NCI-H2171 treated with DMSO at 0.1 percent for 48 hours (cell line): ENCODE results near the gene GALNT18.

Source experiments
- DNase-seq: peaks from one replicate; lab custom pipeline; 2025; lab: John Stamatoyannopoulos, UW

Gene GALNT18

DNA sequence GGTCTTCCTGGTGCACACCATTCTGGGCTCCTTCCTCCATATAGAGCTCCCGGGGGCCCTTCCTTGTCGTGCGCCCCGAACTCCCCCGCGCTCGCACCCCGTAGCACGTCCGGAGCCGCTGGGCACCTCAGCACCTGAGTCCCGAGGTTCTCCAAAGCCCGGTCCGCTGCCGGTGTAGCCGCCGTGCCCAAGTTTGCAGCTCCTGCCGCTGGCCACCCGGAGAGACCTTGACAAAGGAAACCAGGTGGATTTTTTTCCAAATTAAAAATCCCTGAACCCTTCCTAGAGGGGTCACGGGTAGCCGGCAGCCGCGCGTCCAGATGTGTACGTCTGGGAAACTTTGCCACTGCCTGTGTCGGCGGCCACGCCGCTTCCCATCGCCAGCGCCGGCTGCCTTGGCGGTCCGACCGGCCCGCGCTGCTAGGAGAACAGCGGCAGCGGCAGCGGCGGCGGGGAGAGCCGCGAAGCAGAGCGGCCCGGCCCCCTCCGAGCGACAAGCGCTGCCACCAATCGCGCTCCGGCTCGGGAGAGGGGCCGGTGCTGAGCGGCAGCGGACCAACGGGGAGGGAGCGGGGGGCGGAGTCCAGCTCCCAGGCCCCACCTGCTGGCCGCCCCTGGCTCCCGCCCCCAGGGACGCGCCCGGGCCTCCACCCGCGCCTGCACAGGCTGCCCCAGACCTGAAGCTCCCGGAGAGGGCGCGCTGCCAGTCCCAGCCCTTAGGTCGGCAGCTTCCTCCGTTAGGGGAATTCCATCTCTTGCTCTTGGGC is at the start of gene GALNT18:
Gene GALNT18 (minus strand): TSS at position 433 of the 767 bp plus-strand sequence.
- DNase-seq = peak; percentile 82

DNA sequence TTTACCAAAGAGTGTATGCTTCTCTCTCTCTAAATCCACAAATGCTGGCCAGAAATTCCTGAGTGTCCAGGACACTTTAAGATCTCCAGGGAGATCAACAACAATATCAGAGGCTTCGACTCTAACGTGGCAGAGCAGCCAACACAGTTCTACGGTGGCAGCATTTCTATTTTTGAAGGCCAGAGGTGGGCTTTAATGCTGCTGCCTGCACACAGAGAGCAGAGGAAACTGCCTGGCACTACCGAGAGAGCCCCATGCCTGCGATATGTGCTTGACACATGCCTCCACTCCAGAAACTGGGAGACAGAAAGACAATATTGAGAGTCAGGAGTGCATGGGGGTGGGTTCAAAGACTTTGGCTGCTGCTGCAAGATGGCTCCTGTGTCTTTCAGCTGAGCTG is 48.8 kb upstream of the GALNT18 start:
- DNase-seq = no peak

DNA sequence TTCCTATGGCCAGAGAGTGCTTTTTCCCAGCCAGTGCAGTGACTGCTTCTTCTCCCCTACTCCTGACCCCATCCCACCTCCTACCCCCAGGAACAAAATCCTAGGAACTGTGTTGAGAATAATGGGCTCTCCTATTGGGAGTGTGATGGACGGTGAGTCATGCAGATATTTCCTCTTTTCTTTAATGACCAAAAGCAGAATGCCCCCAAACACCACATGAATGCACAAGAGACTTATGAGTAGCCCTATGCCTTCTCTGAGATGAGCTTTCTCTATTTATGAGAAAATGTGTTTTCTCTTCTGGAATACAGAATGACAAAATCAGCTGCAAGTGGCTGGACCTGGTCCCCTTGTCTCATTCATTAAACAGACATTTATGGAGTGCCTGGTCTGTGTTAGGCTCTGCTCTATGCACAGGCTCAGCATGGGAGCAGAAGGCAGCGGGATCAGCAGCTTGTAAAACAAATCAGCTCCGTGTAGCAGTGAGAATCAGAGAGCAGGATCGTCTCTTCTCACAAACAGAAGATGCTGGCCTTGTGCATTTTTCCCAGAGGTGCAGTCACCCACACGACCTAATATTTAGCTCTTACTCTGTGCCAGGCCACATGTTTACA is 47.5 kb upstream of the GALNT18 start:
- no peak for DNase-seq

DNA sequence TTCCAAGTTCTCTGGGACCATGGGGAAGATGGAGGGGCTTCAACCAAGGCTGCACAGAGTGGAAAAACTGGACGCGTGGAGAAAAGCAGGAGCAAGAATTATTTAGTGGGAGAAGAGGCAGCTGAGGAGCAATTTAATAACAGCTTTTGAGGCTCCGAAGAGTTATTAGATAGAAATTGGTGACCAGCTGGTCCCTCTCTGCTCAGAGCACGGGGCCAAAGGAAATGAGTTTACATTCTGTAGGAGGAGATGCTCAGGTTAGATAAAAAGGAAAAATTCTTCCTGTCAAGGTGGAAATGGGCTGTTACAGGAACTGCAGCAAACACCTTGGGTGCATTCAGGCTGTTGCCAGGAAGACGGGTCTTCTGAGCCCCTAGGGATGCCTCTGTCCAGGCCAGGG is 47.0 kb upstream of the GALNT18 start:
- DNase-seq = no peak

DNA sequence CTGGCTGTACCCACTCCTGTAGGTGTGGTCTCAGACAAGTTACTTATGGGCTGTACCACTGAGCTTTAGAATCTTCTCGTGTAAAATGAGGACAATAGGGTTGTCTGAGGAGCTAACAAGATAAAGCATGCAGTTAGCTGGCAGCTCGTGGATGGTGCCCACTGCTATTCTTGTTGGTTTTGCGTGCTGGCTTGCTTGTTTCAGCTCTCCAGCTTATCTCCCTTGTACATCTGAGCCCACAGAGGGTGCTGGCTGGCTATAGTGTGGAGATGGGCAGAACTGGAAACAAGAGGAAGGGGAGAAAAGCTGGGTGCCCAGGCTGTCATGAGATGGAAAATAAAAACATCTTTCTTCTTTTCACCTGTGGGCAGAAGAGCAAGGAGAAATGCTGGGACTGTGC is 46.5 kb upstream of the GALNT18 start:
- DNase-seq = no peak

DNA sequence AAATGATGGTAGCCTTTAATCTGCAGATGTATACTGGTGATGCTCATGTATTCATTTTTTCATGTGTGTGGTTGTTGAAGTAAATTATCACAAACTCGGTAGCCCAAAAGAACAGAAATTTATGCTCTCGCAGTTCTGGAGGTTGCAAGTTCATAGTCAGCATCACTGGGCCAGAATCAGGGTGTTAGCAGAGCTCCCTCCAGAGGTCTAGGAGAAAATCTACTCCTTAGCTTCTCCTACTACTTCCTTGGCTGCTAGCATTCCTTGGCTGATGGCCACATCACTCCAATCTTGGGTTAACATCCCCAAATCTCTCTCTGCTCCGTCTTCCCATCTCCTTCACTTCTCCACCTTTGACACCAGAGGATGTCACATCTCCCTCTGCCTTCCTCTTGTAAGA is 45.3 kb upstream of the GALNT18 start:
- no peak for DNase-seq

DNA sequence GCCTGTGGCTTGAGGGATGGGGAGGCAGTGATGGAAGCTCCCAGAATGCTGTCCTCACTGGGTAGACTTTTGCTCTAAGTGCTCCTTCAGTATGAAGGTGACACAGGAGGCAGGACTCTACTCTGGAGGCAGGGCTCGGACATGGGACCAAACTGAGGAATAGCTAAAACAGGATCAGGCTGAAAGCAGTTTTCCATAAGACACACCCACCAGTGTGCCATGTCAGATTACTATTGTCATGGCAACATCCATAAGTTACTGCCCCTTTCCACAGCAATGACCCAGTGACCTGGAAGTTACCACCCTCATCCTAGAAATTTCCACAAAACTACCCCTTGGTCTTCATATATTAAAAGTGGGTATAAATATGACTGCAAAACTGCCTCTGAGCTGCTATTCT is 43.6 kb upstream of the GALNT18 start:
- no peak for DNase-seq

DNA sequence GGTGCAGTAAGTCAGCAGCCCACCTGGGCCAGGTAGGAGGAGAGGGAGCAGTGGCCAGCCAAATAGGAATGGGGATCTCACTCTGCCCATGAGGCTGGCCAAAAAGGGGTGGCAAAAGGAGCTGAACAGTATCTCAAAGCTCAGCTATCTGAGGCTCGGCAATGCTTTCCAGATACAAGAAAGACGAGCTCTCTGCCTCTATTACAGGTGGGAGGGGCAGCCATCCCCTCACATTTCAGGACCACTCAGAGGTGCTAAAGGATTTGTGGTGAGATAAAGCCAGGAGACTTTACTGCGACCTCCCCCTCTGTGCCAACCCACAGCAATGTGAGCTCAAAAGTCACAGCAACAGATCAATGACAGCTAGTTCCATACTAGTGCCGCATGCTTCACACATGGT is 42.1 kb upstream of the GALNT18 start:
- no peak for DNase-seq

DNA sequence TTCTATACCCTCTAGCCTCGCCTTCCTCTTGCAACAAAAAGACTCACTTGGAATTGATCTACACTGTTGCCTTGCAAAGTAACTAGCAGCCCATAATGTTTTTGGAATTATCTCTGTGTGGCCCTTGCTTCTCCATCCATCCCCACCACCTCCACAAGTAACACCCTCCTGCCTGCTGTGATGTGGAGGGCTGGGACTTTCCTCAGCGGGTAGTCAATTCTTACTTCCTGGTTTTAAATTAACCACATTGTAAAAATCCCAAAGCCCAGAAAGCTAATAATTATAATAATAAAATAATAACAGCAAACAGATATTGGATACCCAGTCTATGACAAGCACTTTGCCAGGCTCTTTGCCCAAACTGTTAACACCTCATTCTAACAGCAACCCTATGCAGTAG is 40.8 kb upstream of the GALNT18 start:
- DNase-seq = no peak

DNA sequence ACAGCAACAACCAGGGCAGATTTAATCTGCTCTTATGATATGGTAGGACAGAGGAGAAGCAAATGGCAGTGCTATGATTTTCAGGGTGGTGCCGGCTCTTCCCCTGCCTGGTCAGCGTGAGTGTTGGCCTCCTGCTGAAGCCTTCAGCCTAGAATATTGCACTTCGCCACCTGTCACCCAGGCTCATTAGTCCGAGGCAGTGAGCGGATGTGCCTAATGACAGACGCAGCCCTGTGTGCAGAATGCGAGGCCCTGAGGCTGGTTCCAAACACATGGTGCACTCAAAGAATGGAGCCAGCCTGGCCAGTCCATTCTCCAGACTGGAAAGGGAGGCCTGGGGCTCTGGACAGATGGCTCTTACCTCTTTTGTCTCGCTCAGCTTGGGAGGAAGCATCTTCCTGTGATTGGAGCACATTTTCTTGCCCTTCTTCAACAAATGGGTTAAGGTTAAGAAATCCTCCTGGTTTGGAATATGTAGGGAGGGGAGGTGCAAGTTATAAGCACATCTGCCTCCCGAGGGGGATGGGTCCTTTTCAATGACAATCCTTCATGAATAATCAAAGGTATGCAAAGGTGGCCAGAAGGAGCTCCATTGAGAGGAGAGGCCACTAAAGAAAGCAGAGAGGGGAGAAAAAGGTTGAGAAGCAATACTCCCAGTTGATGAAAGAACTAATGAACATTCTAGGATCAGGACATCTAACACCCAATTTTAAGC is 39.7 kb upstream of the GALNT18 start:
- no peak for DNase-seq

DNA sequence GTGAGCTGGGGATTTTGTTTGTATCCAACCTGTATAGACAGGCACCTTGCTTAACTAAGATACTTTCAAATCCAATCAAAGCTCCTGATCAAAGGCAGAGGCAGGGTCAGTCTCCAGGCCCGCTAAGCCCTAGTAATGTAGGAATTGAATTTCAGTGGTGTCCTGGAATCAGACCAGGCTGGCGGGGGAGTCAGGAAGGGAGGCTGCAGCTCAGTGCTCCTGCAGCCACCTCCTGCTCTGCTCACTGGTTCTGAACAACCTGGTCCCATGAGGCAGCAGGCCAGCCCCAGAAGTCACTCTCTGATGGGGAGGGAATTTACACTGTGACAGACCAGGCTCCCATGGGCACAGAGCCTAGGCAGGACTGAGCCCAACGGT is 38.5 kb upstream of the GALNT18 start:
- DNase-seq = no peak

DNA sequence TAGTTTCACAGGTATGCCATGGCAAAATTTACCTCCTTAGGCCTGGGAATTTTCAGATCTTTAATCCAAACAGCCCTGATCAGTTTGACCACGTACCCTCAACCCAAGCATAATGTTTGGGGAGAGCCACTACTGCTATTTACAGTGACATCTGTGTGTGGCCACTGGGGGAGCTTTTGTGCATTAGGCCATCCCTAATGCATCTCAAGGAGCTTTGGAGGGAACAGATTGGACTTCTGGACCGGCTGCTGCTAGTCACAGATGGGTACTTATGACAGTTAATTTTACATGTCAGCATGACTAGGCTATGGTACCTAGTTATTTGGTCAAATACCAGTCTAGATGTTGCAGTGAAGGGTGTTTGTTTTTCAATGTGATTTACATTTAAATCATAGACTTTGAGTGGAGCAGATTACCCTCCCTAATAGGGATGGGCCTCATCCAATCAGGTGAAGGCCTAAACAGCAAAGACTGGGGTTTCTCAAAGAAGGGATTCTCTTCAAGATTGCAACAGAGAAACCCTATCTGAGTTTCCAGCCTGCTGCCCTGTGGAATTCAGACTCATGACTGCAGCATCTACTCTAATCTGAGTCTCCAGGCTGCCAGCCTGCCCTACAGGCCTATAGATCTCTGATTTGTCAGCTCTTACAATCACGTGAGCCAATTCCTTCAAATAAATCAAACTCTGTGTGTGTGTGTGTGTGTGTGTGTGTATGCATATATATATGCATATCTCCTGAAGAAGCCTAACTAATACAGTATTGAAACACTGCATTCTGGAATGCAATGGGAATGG is 38.0 kb upstream of the GALNT18 start:
- peak; percentile 43 for DNase-seq

DNA sequence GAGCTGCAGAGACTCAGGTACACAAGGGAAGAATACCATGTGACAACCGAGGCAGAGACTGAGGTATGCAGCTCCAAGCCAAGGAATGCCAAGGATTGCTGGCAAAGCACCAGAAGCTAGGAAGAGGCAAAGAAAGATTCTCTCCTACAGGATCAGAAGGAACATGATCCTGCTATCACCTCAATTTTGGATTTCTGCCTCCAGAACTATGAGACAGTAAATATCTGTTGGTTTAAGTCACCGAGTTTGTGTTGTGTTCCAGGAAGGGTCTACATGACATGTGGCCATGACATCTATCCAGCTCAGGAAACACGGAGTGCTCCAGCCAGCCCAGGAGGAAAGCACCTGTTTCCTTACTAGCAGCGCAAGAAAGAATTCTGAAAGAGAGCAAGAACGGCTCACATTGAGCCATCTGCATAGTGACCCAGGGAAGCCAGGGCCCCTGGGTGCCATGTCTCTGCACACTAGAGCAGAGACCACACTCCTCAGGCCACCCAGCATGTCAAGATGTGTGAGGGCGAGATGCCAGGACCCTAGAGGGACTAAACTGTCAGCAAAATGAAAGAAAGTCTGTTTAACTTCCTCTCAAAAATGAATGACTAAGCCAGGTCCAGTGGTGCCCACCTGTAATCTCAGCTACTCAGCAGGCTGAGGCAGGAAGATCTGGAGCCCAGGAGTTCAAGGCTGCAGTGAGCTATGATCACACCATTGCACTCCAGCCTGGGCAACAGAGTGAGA is 35.6 kb upstream of the GALNT18 start:
- no peak for DNase-seq

DNA sequence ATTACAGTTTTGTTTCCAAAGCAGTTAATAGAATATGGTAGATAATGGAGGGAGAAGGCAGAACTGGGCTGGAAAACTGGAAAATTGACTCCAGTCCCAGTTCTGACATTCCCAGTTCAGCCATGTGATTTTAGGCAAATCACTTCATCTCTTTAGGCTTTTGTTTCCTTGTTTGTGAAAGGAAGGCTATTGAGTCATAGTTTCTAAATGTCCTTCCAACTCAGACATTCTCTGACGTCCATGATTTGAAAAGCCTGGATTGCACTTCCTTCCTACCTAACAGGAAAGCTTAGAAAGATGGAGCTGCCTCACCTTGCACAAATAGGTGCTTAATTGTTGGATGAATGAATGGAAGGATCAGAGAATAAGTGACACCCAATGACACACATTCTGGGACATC is 19.8 kb upstream of the GALNT18 start:
- no peak for DNase-seq

DNA sequence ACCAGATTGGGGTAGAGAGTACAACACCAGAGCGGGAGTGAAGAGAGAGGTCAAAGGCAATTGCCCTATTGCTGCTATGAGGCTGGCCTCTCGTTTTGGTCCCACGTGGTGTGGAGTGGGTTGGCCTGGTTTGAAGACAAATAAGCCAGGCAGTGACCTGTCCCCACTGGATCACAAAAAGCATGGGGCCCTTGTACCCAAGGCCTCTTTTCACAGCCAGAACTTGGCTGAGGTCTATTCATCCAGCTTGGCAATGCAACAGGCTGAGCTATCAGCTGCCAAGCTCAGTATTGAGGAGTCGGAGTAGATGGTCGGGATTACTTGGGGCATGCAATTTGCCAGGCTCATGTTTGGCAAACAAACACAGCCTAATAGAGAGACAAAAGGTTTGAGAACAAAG is 19.2 kb upstream of the GALNT18 start:
- DNase-seq = no peak

DNA sequence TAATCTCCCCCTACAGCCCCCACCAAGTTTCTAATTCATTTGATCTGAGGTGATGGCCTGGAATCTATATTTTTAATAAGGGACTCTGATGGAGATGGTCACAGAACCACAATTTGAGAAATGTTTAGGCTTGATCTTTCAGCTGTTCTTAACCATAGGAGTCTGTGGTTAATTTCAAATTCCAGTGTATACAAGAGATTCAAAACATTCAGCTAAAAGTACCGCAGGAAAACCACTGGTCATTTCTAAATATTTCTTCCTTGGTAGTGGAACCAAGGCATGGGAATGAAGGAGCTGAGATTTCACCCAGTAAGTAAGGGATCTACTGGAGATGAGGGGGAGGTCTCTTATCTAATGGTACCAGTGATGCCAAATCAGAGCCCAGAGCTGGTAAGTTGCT is 18.3 kb upstream of the GALNT18 start:
- no peak for DNase-seq

DNA sequence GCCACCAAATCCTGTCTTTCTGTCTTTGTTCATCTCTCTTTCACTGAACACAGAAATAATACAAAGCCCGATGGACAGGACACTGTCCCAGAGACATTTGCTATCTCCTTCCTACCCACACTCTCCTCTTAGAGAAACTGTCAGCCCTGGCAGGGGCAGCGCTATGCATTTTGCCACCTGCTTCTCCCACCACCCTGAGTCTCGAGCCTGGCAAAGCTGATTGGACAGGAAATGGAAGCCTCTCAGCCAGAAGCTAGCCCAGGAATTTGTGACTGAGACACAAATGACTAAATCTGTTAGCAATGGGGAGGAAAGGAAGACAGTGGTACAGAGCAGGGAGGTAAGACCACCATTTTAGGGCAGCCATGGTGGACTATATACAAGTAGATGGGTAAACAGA is 14.9 kb upstream of the GALNT18 start:
- no peak for DNase-seq

DNA sequence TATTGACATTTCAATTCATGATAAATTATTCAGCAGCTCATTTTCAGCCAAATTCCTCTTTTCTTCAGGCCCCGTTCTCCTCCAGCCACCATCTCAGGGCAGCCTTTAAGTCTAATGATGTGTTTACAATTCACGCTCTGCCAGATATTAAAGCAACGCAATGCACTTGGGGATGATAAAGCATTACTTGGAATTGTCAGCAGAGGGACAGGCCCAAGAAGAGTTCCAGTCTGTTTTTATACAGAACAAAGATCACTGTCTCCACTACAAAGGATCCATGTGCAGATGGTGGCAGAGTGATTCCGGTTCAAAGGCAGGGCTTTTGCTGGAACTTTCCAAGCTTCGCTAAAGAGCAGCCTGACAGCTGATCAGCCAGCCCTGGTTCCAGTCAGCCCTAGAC is 13.6 kb upstream of the GALNT18 start:
- DNase-seq = no peak

DNA sequence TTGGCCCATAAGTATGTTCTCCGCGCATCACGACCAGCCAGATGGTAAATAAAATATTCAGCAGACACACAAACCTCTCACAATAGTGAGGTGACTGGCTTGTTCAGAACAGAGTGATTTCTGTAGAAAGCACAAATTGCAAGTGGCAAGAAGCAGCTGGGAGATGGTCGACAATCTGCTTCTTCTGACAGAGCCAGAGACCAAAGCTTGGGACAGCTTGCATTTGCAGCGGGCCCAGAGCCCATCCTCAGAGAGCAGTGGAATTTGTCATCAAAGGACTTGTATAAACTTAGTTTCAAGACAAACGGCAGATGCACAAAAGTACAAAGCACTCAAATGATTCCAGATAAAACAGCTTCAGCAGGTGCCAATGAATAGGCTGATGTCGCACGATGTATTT is 7.6 kb upstream of the GALNT18 start:
- DNase-seq = no peak

DNA sequence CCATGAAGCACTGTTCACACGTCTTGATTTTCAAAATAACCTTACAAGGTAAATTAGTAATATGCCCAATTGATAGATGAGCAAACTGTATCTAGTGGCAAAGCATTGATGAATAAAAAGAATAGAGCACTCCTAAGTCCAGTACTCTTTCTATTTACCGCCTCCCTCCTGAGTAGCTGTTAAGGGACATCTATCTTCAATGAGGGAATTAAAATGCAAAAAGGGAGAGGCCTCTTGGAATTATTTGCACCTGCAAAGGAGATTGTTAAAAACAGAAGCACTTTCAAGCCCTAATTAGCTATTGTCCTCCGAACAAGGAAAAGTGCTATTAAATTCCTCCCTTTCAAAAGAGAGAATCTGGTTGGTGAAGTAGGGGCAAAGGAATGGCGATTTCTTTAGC is 6.8 kb upstream of the GALNT18 start:
- DNase-seq = no peak

DNA sequence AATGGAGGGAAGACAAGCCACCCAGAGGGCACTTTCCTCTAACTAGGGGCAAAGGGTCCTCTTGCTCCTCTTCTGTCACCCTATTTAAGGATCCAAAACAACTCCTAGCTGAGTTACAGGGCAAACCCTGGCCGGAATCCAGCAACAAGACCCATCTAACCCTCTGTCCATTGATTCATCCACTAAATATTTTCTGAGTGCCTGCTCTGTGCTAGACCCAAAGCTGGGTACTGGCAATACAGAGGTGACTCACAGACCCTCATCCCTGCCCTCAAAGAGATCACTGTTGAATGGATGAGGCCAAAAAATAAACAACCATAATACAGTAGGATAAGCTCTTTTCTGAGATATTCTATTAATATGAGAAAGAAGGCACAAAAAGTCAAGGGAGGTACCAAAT is 4.3 kb upstream of the GALNT18 start:
- no peak for DNase-seq

DNA sequence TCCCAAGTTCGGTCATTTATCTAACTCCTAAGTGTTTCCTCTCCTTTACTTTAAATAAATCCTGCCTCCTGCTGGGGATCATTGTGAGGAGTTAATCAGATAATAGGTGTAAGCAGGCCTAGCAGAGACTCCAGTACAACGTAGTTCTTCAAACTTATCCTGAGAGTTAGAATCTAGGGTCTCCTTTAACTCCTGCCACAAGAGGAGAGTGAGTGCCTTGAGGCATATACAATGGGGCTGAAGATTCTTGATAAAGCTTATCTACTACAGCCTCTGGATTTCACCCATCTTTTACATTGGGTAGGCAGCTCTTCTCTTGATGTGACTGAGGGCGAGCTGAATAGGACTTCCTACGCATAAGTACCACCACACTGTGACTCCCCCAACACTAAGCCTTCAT is 3.1 kb upstream of the GALNT18 start:
- DNase-seq = no peak
